ENCODE data around the gene SPPL3. TPM values are rescaled to one million over a fixed set of nuclear protein-coding genes. Genes with fewer than 3 reads are reported as not detected.

Gene SPPL3
- total RNA-seq, 1 donor = 10.9 TPM

- Histone ChIP-seq H3K79me2 (ENCODE audit: insufficient read depth, low read length) (no peaks in the 10 kb centered on the region), H3K27ac (ENCODE audit: low read depth, low read length) (no peak overlapping the region), H3K4me2 (ENCODE audit: insufficient read depth, low read length) (no peak overlapping the region), H3K27me3 (ENCODE audit: insufficient read depth, low read length) (no peaks in the 10 kb centered on the region), H3K9me3 (ENCODE audit: low read depth, low read length) (no peaks in the 10 kb centered on the region), H2AFZ (ENCODE audit: low read length) (no peak overlapping the region), H3K4me1 (ENCODE audit: insufficient read depth, low read length) (no peaks in the 10 kb centered on the region), H3K36me3 (ENCODE audit: insufficient read depth, low read length) (no peaks in the 10 kb centered on the region), H4K20me1 (ENCODE audit: insufficient read depth, low read length) (no peaks in the 10 kb centered on the region), H3K4me3 (ENCODE audit: insufficient read depth, low read length) (no peak overlapping the region)
- no peak for TF ChIP-seq CTCF (IDR thresholded peaks at IDR 0.05; ENCODE audit: extremely low read depth, low read depth, low read length)
- no peak for DNase-seq (ENCODE audit: insufficient read length, low spot score, missing footprints)
Measured at GRCh38 chr12:120739821-120740613, 164.1 kb downstream of the SPPL3 start.

GRCh38 chr12:120739031-120739762, 165.0 kb downstream of the SPPL3 start:
- no peak overlapping the region for H3K4me3 ChIP-seq (ENCODE audit: insufficient read depth, low read length)
- H3K4me1 ChIP-seq (ENCODE audit: insufficient read depth, low read length) = no peaks in the 10 kb centered on the region
- no peaks in the 10 kb centered on the region for H3K9me3 ChIP-seq (ENCODE audit: low read depth, low read length)
- no peaks in the 10 kb centered on the region for H3K36me3 ChIP-seq (ENCODE audit: insufficient read depth, low read length)
- DNase-seq (ENCODE audit: insufficient read length, low spot score, missing footprints) = no peak
- TF ChIP-seq CTCF (IDR thresholded peaks at IDR 0.05; ENCODE audit: extremely low read depth, low read depth, low read length) = no peak
- H3K27me3 ChIP-seq (ENCODE audit: insufficient read depth, low read length) = no peaks in the 10 kb centered on the region
- H3K79me2 ChIP-seq (ENCODE audit: insufficient read depth, low read length) = no peaks in the 10 kb centered on the region
- H3K27ac ChIP-seq (ENCODE audit: low read depth, low read length) = no peak overlapping the region
- no peak overlapping the region for H3K4me2 ChIP-seq (ENCODE audit: insufficient read depth, low read length)
- H4K20me1 ChIP-seq (ENCODE audit: insufficient read depth, low read length) = no peaks in the 10 kb centered on the region
- H2AFZ ChIP-seq (ENCODE audit: low read length) = no peak overlapping the region

GRCh38 chr12:120738252-120739030, 165.7 kb downstream of the SPPL3 start:
- Histone ChIP-seq H3K27ac (ENCODE audit: low read depth, low read length) (no peak overlapping the region), H3K36me3 (ENCODE audit: insufficient read depth, low read length) (no peaks in the 10 kb centered on the region), H3K4me2 (ENCODE audit: insufficient read depth, low read length) (no peak overlapping the region), H3K9me3 (ENCODE audit: low read depth, low read length) (no peaks in the 10 kb centered on the region), H3K79me2 (ENCODE audit: insufficient read depth, low read length) (no peaks in the 10 kb centered on the region), H3K4me3 (ENCODE audit: insufficient read depth, low read length) (no peak overlapping the region), H4K20me1 (ENCODE audit: insufficient read depth, low read length) (no peaks in the 10 kb centered on the region), H3K4me1 (ENCODE audit: insufficient read depth, low read length) (no peaks in the 10 kb centered on the region), H3K27me3 (ENCODE audit: insufficient read depth, low read length) (no peaks in the 10 kb centered on the region), H2AFZ (ENCODE audit: low read length) (no peak overlapping the region)
- TF ChIP-seq CTCF (IDR thresholded peaks at IDR 0.05; ENCODE audit: extremely low read depth, low read depth, low read length) = no peak
- no peak for DNase-seq (ENCODE audit: insufficient read length, low spot score, missing footprints)

All from osteoblast (primary cell).